Stimulated activated CD4-positive, alpha-beta T cell treated with anti-CD3 and anti-CD28 coated beads, Interleukin-15, amount 100 ng/mL, for 1 hour (primary cell): ENCODE measurements around the gene CEP112.
"Not testable (repeated sequence)": the region's sequence is repeated elsewhere in the genome, so short reads cannot be mapped to it uniquely, and the experiment has no call there.

Experiments used
- DNase-seq, 2 donors: peaks; one replicate each; pipeline ENCODE4 v3.0.0-alpha.2; 2020; ENCODE audit warnings: low read depth in 1 of 2, low spot score in 1 of 2

Gene CEP112

DNA sequence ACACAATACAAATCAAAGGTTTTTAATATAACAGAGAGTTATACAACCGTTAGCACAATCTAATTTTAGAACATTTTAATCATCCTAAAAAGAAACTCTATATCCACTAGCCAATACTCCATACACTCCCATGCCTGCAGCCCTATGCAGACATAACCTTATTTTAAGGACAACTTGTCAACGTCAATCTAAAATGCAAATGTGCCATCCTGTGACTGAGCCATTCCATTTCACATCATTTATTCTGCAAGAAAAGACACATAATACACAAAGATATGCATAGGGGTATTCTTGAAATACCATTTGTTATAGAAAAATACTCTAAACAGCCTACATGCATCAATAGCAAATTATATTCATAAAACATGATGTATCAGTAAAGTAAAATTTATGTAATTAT lies 106.7 kb downstream of the CEP112 start:
- DNase-seq = no peak

DNA sequence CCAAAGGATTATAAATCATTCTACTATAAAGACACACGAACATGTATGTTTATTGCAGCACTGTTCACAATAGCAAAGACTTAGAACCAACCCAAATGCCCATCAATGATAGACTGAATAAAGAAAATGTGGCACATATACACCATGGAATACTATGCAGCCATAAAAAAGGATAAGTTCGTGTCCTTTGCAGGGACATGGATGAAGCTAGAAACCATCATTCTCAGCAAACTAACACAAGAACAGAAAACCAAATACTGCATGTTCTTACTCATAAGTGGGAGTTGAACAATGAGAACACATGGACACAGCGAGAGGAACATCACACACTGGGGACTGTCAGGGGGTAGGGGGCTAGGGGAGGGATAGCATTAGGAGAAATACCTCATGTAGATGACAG lies 111.3 kb downstream of the CEP112 start:
- not testable (repeated sequence) for DNase-seq

DNA sequence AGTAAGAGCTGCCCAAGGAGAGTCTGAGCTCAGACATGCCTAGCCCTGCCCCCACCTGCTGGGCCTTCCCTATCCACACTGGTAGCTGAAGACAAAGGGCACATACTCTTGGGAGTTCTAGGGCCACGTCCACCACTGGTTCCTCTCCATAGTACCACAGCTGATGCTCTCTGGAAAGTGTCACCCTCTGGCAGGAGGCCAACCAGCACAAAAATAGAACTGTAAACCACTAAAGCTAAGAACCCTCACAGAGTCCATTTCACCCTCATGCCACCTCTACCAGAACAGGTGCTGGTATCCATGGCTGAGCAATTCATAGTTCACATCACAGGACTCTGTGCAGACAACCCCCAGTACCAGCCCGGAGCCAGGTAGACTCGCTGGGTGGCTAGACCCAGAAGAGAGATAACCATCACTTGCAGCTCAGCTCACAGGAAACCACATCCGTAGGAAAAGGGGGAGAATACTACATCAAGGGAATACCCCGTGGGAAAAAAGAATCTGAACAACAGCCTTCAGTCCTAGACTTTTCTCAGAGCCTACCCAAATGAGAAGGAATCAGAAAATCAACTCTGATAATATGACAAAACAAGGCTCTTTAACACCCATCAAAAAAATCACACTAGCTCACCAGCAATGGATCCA lies 115.3 kb downstream of the CEP112 start:
- no peak for DNase-seq

DNA sequence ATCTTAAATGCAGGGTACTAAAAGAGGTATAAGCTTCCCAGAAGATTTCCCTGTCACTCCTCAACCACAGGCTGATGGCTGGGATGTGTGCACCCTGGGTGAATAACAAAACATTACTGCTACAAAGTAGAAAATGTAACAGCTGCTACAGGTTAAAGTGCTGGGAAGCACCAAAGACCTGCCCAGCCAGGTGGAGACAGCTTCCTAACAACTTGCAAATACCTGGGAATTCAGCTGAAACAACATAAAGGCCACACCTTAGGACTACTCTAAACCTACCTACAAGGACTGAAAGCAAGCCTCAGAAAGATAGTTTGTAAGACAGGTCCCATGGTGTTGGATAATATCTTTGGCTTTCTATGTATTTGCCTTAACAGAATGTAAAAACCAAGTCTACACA lies 118.5 kb downstream of the CEP112 start:
- no peak for DNase-seq

DNA sequence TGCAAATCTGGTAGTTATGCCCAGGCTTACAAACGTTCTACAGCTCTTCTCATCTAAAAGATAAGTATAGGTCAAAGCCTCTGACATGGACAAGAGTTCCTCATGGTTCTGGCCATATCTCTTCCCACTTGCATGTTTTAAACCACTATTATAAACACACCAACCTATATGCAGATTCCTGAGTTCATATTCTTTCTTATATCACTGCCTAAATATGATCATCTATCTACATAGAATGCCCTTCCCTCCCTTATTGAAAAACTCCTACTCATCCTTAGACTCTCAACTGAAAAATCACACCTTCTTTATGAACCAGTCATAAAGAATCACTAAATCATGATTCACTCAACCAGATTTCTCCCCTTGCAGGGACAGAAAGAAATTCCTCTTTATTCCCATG lies 128.2 kb downstream of the CEP112 start:
- no peak for DNase-seq

DNA sequence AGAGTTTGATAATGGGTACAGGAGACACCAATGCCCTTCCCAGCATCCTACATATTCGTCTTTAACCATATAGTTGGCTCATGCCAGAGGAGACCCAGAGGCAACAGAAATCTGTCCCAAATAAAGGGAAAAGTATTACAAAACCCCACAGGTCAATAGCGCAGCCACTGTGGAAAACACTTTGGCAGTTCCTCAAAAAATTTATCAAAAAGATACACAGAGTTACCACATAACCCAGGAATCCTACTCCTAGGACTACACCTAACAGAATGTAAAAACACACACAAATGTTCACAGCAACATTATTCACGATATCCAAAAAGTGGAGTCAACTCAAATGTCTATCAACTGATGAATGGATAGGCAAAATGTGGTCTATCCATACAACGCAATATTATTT lies 135.8 kb downstream of the CEP112 start:
- DNase-seq = no peak

DNA sequence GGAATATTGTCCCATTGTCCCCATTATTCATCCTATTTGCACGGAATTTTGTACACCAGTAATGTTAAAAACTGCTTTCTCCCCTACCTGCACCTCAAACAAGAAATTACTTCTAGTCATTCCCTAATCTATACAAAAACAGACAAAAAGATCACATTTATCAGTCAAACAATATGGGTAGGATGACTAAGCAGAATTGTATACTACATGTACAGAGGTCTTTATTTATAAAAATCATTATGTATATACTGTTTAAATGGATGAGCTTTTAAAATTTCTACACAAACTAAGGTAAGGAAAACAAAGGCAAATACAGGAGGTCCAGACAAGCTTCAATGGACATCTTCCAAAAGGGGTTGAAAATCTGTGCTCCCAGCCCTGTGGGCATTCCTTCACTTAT lies 137.7 kb downstream of the CEP112 start:
- DNase-seq = no peak

DNA sequence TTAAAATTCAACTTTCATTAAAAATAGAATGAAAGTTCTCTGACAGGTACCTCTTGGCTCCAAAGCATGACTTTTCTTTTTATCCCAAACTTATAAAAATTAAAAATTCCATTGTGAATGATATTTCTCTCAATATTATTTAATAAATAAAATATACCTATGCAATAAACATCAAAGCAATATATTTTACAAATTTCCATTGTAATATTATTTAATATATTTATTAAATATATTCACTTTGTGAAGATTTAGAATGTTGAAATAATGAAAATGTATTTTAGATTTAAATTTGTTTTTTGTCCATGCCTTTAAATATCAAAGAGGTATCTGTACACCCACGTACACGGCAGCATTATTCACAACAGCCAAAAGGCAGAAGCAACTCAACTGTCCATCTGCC lies 147.8 kb downstream of the CEP112 start:
- DNase-seq = no peak

DNA sequence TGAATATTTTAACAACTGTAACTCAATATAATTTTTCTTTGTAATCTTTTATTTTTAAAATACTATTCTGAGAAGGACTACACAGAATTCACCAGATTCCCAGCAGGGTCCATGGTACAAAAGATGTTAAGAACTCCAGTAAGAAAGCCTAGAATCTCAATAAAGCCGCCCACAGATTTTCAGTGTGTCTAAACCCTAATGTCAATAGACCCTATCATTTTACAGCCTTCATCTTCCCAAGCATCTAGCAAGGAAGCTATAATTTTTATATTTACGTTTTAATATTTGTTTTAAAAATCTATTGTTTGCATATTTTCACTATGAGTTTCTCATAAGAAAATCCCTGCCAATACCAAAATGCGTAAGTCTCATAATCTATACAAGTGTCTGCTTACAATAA lies 148.5 kb downstream of the CEP112 start:
- no peak for DNase-seq

DNA sequence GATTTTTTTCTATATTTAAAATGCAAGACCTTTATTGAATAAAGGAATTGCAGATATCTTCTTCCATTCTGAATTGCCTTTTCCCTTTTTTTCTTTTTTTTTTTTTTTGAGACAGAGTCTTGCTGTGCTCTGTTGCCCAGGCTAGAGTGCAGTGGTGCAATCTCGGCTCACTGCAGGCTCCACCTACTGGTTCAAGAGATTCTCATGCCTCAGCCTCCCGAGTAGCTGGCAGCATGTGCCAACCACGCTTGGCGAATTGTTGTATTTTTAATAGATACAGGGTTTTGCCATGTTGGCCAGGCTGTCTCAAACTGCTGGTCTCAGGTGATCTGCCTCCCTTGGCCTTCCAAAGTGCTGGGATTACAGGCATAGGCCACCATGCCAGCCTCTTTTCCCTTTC lies 151.5 kb downstream of the CEP112 start:
- no peak for DNase-seq

DNA sequence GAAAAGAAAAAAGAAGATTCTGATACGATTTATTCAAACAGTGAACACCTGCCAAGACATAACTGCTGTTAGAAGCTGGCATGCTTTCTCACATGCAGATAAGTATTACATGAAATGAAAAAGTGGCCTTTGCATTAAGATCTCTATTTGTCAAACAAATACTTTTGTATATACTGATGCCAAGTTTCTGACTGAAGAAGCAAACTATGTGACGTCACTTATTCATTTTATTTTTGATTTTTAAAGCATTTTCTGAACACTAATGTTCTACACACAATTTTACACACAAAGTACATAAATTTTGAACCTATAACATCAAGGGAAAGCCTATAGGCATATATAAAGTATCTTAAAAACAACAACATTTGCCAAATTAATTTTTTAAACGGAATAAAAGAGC lies 153.8 kb downstream of the CEP112 start:
- DNase-seq = no peak

DNA sequence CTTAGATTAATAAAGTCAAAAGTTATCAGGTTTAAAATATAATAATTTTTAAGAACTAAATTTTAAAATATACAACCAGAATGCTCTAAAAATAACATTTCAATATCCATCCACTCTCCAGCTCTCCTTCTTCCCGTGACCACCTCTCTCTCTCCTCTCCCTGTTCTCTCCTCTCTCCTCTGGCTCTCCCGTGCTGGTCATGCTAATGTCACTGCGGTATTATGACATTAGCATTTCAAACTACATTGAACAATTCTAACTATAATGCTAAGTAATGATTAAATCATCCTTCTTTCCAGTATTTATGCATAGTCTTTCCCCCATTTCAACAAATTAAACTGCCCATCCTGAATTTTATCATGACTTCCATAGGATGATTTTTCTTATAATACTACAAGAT lies 154.7 kb downstream of the CEP112 start:
- no peak for DNase-seq

DNA sequence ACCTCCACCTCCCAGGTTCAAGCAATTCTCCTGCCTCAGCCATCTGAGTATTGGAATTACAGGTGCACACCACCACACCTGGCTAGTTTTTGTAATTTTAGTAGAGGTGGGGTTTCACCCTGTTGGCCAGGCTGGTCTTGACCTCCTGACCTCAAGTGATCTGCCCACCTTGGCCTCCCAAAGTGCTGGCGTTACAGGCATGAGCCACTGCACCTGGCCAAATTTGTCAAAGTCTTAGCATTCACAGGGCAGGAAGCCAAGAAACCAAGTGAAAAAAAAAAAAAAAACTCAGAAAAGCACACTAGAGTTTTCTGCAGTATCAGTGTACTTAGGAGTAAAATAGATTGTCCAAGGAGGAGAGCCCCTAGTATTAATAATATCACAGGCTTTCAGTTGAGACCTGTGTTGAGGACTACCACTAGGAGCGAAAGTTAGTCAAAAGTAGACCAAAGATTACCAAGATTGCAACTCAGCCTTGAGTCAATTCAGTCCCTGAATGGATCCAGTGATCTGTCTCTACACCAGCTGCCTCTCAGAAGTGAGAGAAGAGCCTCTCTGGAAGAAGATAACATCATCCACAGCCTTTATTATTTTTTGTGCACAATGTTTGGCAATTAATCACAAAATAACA lies 159.7 kb downstream of the CEP112 start:
- no peak for DNase-seq

DNA sequence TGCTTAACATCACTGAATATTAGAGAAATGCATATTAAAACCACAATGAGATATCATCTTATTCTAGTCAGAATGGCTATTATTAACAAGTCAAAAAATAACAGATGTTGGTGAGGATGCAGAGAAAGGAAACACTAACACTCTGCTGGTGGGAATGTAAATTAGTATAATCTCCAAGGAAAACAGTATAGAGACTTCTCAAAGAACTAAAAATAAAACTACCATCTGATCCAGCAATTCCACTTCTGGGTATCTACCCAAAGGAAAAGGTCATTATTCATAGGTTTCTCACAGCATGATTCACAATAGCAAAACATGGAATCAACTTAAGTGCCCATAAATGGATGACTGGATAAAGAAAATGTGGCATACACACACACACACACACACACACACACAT lies 166.4 kb downstream of the CEP112 start:
- no peak for DNase-seq

DNA sequence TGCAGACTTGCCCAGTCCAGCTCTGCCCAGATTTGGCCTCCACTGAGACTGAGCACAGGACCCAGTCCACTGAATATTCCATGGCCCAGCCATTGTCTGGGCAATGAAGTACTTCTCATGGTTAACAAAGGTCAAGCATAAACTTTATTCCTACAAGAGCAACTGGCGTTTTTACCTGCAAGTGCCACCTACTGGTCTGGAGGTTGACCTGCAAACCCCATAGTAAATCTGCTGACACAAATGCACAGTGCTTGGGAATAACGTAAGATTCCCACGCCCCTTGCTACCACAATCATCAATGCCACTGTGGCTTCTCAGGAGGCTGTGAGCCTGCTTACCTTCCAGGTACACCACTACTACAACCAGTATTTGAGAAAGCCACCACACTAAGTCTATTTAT lies 170.2 kb downstream of the CEP112 start:
- DNase-seq = no peak

DNA sequence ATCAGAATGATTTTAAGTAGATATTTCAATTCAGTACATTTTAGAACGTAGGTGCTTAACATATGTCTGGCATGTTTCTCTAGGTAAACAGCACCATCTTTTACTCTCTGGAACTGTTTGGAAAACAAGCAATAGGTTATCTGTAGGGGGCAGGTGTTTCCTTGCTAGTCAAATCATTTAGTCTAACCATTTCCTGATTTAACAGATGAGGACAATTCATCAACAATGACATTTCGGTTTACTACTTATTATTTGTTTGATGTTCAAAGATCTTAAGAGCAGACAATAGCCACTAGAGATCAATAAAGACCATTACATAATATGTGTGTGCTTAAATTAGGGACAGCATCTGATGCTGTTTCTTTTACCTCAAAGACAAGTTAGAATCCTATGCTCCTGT lies 173.1 kb downstream of the CEP112 start:
- DNase-seq = no peak

DNA sequence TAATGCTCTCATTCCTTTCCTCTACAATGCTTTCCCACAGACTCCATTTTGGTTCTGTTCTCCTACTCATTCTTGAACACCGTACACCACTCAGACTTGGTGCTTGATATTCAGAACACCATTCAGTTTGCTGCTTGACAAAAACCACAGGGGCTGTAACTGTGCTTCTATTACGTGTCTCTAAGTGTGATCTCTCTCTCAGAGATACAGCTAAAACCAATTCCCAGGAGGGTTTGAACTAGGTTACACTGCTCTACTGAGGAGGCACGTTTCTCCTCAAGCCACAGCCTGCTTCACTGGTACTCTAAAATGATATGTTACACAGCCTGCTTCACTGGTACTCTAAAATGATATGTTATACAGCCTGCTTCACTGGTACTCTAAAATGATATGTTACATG lies 175.7 kb downstream of the CEP112 start:
- no peak for DNase-seq

DNA sequence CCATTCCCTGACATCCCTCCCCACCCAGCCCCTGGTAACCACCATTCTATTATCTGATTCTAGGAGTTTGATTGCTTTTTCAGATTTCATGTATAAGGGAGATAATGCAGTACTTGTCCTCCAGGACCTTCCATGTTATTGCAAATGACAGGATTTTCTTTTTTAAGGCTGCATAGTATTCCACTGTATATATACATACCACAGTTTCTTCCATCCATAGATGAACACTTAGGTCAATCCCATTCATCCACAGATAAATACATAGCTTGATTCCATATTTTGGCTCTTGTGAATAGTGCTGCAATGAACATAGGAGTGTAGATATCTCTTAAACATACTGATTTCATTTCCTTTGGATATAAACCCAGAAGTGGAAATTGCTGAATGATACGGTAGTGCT lies 183.3 kb downstream of the CEP112 start:
- no peak for DNase-seq

DNA sequence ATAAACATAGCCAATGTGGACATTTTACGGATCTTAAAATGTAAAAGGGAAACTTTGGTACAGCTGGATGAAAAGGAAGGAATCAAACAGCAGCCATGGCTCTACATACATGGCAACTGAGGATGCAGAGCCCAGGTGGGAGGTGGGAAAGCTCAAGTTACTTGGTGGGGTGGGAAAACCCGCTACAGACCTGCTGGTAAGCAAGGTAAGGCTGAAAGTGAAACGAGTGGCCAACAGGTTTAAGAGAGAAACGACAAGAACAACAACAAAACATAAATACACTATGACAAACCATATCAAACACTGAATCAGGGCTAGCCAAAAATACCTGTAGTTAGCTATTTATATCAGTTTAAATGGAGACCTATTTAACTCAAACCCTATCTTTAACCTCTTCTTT lies 185.3 kb downstream of the CEP112 start:
- no peak for DNase-seq

DNA sequence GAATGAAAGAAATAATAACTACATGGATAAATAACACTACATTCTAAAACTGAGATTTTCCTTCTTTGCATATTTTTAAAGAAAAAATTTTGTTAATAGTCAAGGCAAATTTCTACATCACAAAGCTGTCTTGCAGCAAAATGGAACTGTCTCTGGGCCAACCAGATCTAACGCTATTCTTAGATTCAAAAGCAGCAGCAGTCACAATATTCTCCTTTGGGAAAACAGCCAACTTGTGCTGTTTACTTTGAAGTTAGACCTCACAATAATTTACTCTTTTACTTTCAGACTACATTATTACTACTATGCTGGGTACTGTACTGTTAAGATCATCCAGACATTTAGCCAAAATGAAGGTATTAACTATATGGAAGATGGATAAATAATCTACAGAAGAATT lies 189.1 kb downstream of the CEP112 start:
- no peak for DNase-seq

DNA sequence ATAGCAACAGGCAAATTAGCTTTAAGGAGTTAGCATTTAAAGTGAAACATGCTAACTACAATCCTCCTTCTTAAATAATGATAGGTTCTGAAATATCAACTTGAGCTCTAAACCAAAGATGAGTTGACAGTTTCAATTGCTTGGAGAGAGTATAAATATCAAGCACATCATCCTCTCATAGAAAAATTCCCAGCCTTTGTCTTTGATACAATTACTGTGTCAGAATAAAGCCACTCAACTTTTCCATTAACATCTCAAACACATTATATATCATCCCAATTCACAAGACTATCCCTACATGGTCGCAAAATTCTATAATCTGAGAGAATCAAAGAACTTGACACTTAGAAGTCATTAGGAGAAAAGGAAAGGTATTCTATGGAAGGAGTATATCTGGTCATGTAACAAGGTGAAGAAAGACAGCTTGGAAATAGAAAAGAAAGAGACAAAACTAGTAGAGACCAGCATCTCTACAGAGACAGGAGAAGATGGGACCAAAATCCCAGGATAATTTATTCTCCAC lies 189.8 kb downstream of the CEP112 start:
- DNase-seq = no peak

DNA sequence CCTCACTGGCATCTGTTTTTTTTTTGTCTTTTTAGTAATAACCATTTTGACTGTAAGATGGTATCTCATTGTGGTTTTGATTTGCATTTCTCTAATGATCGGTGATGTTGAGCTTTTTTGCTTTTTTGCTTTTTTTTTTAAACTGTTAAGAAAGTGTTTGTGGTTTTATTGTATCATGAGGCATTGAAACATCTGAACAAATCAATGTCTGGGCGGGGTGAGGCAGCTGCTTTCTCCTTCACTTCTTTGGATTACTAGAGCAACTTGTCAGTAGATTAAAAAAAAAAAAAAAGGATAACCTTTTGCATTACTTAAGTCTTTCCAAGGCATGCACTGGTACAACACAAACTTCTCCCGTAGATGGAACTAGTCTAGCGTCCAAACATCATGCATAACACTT lies 191.7 kb downstream of the CEP112 start:
- DNase-seq = no peak

DNA sequence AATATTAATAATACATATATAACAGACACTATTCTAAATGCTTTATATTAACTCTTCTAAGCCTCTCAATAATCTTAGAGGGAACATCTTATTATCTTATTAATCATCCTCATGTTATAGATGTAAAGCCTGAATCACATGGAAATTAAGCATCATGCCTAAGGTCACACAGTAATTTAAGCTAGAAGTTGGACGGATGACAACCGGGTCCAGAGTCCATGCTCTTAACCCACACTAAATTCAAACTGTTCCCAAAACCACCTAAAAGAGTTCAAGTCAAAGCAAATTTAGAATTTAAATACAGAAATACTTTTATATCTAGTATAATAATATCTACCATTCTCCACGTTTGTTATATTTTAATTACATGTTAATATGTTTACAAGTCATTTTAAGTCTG lies 193.3 kb downstream of the CEP112 start:
- no peak for DNase-seq
